ENCODE data around the gene RBSN. TPM values are rescaled to one million over a fixed set of nuclear protein-coding genes. Genes with fewer than 3 reads are reported as not detected.

The RBSN gene
- total RNA-seq, 1 donor from 2014 or later: 22.4 TPM

- DNase-seq (ENCODE audit: low read depth, low spot score): no peak
These were observed 38.9 kb downstream of the RBSN start for GRCh38 chr3:15060029-15060428.

GRCh38 chr3:15056676-15057404 is 42.1 kb downstream of the RBSN start:
- DNase-seq (ENCODE audit: low read depth, low spot score): no peak

DNA sequence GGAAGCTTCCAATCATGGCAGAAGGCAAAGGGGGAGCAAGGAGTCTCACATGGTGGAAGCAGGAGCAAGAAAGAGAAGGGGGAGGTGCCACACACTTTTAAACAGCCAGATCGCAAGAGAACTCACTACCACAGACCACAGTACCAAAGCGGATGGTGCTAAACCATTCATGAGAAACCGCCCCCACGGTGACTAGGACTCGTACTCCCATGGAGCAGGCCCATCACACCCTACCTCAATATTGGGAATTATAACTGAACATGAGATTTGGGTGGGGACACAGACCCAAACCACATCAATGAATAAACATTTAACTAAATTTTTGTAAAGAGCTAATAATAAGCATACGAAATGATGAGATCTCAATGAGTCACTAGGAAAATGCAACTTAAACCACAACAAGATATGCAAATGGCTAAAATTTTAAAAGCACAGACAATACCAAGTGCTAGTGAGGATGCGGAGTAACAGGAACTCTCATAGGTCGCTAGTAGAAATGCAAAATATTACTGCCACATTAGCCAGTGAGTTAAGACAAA is 43.9 kb downstream of the RBSN start:
- no peak for DNase-seq (ENCODE audit: low read depth, low spot score)

- no peak for DNase-seq (ENCODE audit: low read depth, low spot score)
These were observed 45.4 kb downstream of the RBSN start for GRCh38 chr3:15053541-15053940.

DNA sequence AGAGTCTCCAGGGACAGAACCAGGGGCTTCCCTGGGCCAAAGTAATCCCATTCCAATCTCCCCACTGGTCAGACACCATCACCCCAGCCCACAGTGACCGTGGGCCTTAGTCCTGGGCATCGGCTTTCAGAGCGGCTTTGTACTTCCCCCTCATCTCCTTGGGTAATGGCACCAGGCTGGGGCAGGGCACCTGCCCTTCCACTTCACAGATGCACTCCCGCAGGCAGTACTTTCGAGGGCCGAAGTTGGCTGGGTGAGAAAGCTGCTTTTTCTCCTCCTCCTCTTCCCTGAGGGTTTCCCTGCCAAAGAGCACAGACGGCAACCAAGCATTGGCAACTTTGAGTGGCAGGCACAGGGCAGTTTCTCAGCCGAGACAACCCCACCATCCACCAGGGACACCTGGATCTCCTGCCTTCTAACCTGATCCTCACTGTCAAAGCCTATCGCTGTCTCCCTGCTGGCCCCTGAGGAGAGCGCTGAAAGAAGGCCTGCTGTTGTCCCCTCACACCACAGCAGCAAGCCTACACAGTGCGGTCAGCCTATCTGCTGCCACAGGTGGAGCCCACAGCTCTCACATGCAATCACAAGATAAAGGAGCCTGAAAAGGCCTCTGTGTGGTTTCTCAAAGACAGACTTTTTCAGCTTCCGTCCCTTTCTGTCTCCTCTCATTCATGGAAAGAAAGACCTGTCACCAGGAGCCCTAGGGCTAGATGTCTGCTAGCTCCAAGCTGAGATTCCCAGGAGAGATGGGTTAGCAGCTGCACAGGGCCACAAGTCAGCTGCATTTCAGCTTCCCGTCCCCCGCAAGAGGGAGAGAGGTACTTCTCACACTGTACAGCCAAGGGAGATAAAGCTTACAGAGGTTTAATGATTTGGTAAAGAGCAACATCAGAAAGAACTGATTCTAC is 46.4 kb downstream of the RBSN start:
- no peak for DNase-seq (ENCODE audit: low read depth, low spot score)

GRCh38 chr3:15051531-15051930 is 47.4 kb downstream of the RBSN start:
- DNase-seq (ENCODE audit: low read depth, low spot score): no peak

DNA sequence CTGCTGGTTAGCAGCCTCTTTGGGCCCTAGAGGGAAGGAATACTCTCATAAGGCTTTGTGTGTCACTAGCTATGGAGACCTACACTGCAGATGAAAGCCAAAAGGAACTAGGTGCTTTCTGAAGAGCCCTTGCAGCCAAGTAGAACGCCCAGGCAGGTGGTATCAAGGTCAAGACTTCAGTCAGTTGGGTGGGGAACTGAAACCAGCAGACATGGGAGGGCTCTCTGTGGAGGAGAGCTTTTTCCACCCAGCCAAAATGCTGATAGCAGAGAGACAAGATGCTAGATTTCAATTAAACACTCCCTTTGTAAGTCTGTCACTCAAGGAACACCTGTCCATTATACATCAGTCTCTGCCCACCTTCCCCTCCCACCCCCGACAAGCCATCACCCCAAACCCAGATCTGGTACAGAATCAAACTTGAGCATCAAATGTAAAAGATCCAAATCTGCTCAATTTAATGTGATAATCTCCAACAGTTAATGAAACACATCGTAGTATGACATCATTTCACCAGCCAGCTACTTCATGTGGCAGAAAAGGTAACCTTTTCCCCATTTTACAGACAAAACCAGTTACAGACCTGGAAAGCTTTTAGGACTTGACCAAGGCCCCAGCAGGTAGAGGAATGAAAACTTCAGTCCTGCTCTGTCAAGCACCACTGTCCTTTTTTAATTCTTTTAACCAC is 48.4 kb downstream of the RBSN start:
- DNase-seq (ENCODE audit: low read depth, low spot score): no peak

- no peak for DNase-seq (ENCODE audit: low read depth, low spot score)
These were observed 49.4 kb downstream of the RBSN start for GRCh38 chr3:15049584-15049983.

GRCh38 chr3:15045667-15046066 is 53.3 kb downstream of the RBSN start:
- no peak for DNase-seq (ENCODE audit: low read depth, low spot score)

DNA sequence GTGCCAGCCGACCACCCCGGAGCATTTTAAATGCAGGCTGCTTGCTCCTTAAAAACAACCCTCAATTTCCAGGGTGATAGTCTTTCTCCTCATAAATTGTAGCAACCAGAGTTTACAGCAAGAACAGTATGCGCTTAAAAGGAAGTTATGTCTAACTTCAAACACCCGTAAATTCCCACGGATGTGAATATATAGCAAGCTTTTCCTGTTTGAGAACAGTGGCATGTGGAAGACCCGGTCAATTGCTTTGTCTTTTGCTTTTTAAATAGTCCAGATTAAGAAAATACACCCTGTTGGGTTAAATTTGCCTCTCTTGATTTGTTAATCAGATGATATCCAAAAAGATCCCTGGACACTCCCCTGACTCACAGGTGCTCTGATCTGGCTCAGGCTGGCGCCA is 54.6 kb downstream of the RBSN start:
- no peak for DNase-seq (ENCODE audit: low read depth, low spot score)

DNA sequence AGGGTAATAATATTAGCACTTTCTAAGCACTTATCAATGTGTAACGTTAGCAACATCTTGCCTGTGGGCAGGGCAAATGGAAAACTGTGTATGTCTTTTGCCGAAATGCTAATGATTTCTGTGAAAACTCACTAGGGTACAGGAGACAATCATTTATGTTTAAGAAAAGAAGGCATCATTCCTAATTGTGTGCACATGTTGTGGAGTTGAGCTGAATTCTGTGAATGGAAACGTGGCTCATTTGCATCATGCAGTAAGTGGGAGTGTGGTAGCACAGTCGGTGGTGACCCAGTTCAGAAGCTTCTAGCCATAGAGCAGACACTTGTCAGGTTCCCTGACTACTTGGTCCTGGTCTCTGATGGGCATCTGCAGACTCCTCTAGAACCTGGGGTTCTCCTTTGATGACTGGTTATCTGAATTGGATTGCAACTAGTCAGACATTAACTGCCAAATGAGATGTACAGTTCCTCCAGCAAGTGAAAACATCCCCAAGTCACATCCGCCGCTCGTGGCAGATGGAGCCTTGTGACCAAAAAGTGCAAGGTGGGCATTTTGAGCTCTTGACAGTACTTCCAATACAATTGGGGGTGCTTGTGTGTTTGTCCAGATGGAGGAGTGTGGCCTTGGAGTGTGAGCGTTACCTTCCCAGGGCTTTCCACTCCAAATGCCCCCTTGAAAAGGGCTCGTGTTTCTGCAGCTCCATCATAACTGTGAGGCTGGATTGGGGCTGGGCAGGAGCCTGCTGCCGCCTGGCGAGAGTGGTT is 55.4 kb downstream of the RBSN start:
- no peak for DNase-seq (ENCODE audit: low read depth, low spot score)

- DNase-seq (ENCODE audit: low read depth, low spot score): no peak
These were observed 56.0 kb downstream of the RBSN start for GRCh38 chr3:15042936-15043335.

GRCh38 chr3:15041950-15042349 is 57.0 kb downstream of the RBSN start:
- DNase-seq (ENCODE audit: low read depth, low spot score): no peak

GRCh38 chr3:15040844-15041243 is 58.1 kb downstream of the RBSN start:
- no peak for DNase-seq (ENCODE audit: low read depth, low spot score)

GRCh38 chr3:15038306-15038705 is 60.6 kb downstream of the RBSN start:
- no peak for DNase-seq (ENCODE audit: low read depth, low spot score)

GRCh38 chr3:15033103-15033502 is 65.8 kb downstream of the RBSN start:
- no peak for DNase-seq (ENCODE audit: low read depth, low spot score)

DNA sequence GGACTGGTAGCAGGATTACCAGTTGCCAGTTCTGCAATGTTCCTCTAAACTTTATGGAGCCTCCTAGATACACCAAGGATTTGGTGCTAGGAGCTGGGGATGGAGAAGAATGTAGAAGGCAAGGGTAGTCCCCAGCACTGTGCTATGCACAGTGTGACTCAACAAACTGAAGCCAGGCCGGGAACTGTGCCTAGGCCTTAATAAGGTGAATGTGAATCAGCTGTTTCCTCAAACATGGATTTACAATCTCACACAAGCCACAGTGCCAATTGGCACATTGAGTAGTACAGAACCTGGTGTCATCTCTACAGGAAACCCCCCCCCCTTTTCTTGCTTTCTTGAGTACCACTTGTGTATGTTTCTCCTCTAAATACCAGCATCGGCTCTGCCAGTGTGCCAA is 66.3 kb downstream of the RBSN start:
- DNase-seq (ENCODE audit: low read depth, low spot score): no peak

GRCh38 chr3:15029625-15030024 is 69.3 kb downstream of the RBSN start:
- DNase-seq (ENCODE audit: low read depth, low spot score): no peak

- no peak for DNase-seq (ENCODE audit: low read depth, low spot score)
These were observed 75.2 kb downstream of the RBSN start for GRCh38 chr3:15023719-15024118.

- no peak for DNase-seq (ENCODE audit: low read depth, low spot score)
These were observed 75.7 kb downstream of the RBSN start for GRCh38 chr3:15023249-15023648.

Data from pulmonary artery endothelial cell (primary cell).